Measurements from ENCODE around the gene PAPPA2. TPM values are rescaled to one million over a fixed set of nuclear protein-coding genes. Genes with fewer than 3 reads are reported as not detected.

Gene PAPPA2
- total and polyA plus RNA-seq, 2 of the 8 experiments (the other 6 are each of a cell fraction or from before 2014, with no cell fraction given): 0.08 to 0.88 TPM

DNA sequence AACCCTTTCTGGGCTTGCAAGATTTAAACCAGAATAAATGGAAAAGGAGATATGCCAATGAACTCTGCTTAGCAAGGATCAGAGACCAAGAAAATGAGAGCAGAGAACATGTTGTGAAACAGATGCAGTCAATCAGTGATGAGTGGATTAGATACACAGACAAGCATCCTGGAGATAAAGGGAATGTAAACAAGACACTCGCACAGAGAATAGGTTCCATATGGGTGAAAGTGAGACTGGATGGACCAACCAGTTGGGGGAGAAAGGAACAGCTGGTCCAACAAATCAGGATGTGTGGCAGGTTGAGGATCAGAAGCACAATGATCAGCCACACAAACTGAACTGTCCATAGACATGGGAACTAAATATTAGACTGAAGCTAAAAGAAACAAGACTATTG, 363.3 kb downstream of the PAPPA2 start:
- TF ChIP-seq PHF8 (conservative IDR thresholded peaks at IDR 0.05; ENCODE audit: low read depth, low read length) (no peak), KDM5A (IDR thresholded peaks at IDR 0.05; ENCODE audit: low read length) (no peak), SIRT6 (IDR thresholded peaks at IDR 0.05; ENCODE audit: low read length) (no peak), NRF1 (IDR thresholded peaks at IDR 0.05; ENCODE audit: low read depth, low read length) (no peak), SAP30 (IDR thresholded peaks at IDR 0.05; ENCODE audit: insufficient read depth, insufficient replicate concordance, low read length) (no peak), TAF1 (IDR thresholded peaks at IDR 0.05; ENCODE audit: low read depth, low read length) (no peak)
- no peak overlapping the region for H2BK5ac ChIP-seq (ENCODE audit: low read depth, low read length)
- no peak overlapping the region for H4K91ac ChIP-seq (replicated peaks; ENCODE audit: insufficient read length, low read length)
- H3K4me1 ChIP-seq (replicated peaks in 1 of 4; ENCODE audit: control insufficient read depth in 3 of 4, insufficient read depth in 4 of 4, low read length in 3 of 4): no peaks in the 10 kb centered on the region
- WGBS, 2 experiments (ENCODE audit: extremely low coverage in 1 of 2, insufficient coverage in 1 of 2, insufficient read length in 1 of 2, insufficient replicate concordance in 2 of 2, low coverage in 1 of 2, low lambda C conversion rate in 2 of 2, missing lambda C conversion rate in 1 of 2): 94% methylated on average over 1 of the region's 1 CpG; no CpG with 5 or more reads in 1 of the 2 experiments
- no peaks in the 10 kb centered on the region for H3K27me3 ChIP-seq (replicated peaks in 1 of 4; ENCODE audit: control insufficient read depth in 3 of 4, extremely low read depth in 1 of 4, insufficient read depth in 3 of 4, low read length in 3 of 4)
- no peaks in the 10 kb centered on the region for H3K79me1 ChIP-seq (ENCODE audit: low read depth, low read length)
- H2BK20ac ChIP-seq (ENCODE audit: low read length): no peak overlapping the region
- H3K23ac ChIP-seq (ENCODE audit: insufficient read length): no peak overlapping the region
- H2BK12ac ChIP-seq (ENCODE audit: low read depth, low read length): no peak overlapping the region
- H3K4me3 ChIP-seq (ENCODE audit: extremely low read depth in 1 of 4, insufficient read depth in 2 of 4, low read depth in 3 of 4, low read length in 4 of 4): no peak overlapping the region
- no peak overlapping the region for H3K14ac ChIP-seq (ENCODE audit: insufficient read length)
- H2BK120ac ChIP-seq (replicated peaks; ENCODE audit: low read depth, low read length): no peak overlapping the region
- H3K23me2 ChIP-seq (ENCODE audit: low read depth, low read length): no peaks in the 10 kb centered on the region
- no peak overlapping the region for H3K4ac ChIP-seq (replicated peaks; ENCODE audit: insufficient read length, low read depth, low read length)
- no peaks in the 10 kb centered on the region for H4K20me1 ChIP-seq (replicated peaks in 1 of 2; ENCODE audit: control insufficient read depth in 1 of 2, insufficient read depth in 2 of 2, low read length in 2 of 2)
- no peak overlapping the region for H3K56ac ChIP-seq (replicated peaks; ENCODE audit: insufficient read length, low read depth, low read length)
- H3K9me3 ChIP-seq (ENCODE audit: insufficient read depth in 2 of 2, low read depth in 1 of 2, low read length in 1 of 2): no peaks in the 10 kb centered on the region
- H3K79me2 ChIP-seq (ENCODE audit: control insufficient read depth in 1 of 2, insufficient read depth in 2 of 2, low read length in 2 of 2): no peaks in the 10 kb centered on the region
- POLR2A ChIA-PET (ENCODE audit: partially characterized antibody): no interaction called here
- FAIRE-seq (no peak), DNase-seq (ENCODE audit: low read depth in 1 of 2, low spot score in 2 of 2) (no peak)
- no peak overlapping the region for H2AK5ac ChIP-seq (ENCODE audit: low read depth, low read length)
- H2AFZ ChIP-seq (ENCODE audit: low read length): no peak overlapping the region
- H3K36me3 ChIP-seq (ENCODE audit: control insufficient read depth in 2 of 4, insufficient read depth in 4 of 4, low read length in 3 of 4): no peaks in the 10 kb centered on the region
- H3K9ac ChIP-seq (replicated peaks in 1 of 4; ENCODE audit: extremely low read depth in 1 of 4, low read depth in 3 of 4, low read length in 3 of 4): no peak overlapping the region
- no peak overlapping the region for H3K18ac ChIP-seq (ENCODE audit: extremely low read depth, low read length)
- H3K27ac ChIP-seq (ENCODE audit: low read depth, low read length): no peak overlapping the region
- no peak overlapping the region for H4K8ac ChIP-seq (ENCODE audit: extremely low read depth, insufficient read depth, low read length)
- no peak overlapping the region for H2BK15ac ChIP-seq (ENCODE audit: low read length)
- CTCF ChIA-PET (ENCODE audit: partially characterized antibody): no interaction called here
- H3K4me2 ChIP-seq (ENCODE audit: insufficient read depth in 1 of 2, low read depth in 2 of 2, low read length in 2 of 2): no peak overlapping the region
- H4K5ac ChIP-seq (ENCODE audit: insufficient read length, low read depth, low read length): no peak overlapping the region
